Right atrium auricular region (tissue), 2 donors: Measurements from ENCODE around the gene AASDH. TPM values are rescaled to one million over a fixed set of nuclear protein-coding genes. Genes with fewer than 3 reads are reported as not detected.

ENCODE experiments used
- DNase-seq: peaks from one replicate; pipeline ENCODE4 v3.0.0-alpha.2; 2019; ENCODE audit warnings: low spot score
- H3K27ac ChIP-seq, 2 donors: fragments of 200-600 bp; sonication (generic); 1 replicate in 1 of 2; 2 replicates in 1 of 2; pipeline ENCODE4 v1.5.1; 2016 to 2019
- H3K27me3 ChIP-seq, 2 donors: fragments of 200-600 bp; sonication (generic); one replicate each; pipeline versions ENCODE4 v1.5.1 to v1.6.0; 2017 to 2019
- H3K36me3 ChIP-seq: fragments of 200-600 bp; sonication (generic); one replicate; pipeline ENCODE4 v1.5.1; 2016
- H3K4me1 ChIP-seq, 2 donors: fragments of 200-600 bp; sonication (generic); one replicate each; pipeline versions ENCODE4 v1.5.1 to v1.6.0; 2017 to 2019
- H3K4me3 ChIP-seq, 2 donors: fragments of 200-600 bp; sonication (generic); 1 replicate in 1 of 2; 2 replicates in 1 of 2; pipeline ENCODE4 v1.5.1; 2017 to 2019; ENCODE audit warnings: mild to moderate bottlenecking in 1 of 2, moderate library complexity in 1 of 2
- H3K9me3 ChIP-seq, 2 donors: fragments of 200-600 bp; sonication (generic); one replicate each; pipeline ENCODE4 v1.5.1; 2019
- CTCF ChIP-seq, 2 donors: fragments of 200-600 bp; sonication (generic); IDR thresholded peaks; one replicate each; pipeline ENCODE4 v1.5.1; 2019; ENCODE audit warnings: antibody characterized with exemption in 2 of 2
- total RNA-seq, 2 donors: library from RNA; depleted of rRNA; stranded (reverse); fragments of >200 nt; gene quantifications; one replicate each; pipeline ENCODE4 v1.1.0, GENCODE V29; 2016

AASDH gene
- total RNA-seq, 2 donors from 2014 or later: 4.8 to 5.4 TPM

- TF ChIP-seq CTCF (IDR thresholded peaks at IDR 0.05): no peak
- H3K27me3 ChIP-seq: no peaks in the 10 kb centered on the region
- H3K9me3 ChIP-seq: no peaks in the 10 kb centered on the region
- no peak overlapping the region for H3K4me3 ChIP-seq
- DNase-seq: no peak
- H3K36me3 ChIP-seq: peaks cover 25% of the 10 kb centered on the region
- H3K27ac ChIP-seq: no peak overlapping the region
- H3K4me1 ChIP-seq: no peaks in the 10 kb centered on the region
Measured at GRCh38 chr4:56345458-56345857, 41.8 kb downstream of the AASDH start.

GRCh38 chr4:56342746-56343145 lies 44.5 kb downstream of the AASDH start:
- Histone ChIP-seq H3K4me1 (no peaks in the 10 kb centered on the region), H3K9me3 (no peaks in the 10 kb centered on the region), H3K4me3 (no peak overlapping the region), H3K27ac (no peak overlapping the region), H3K27me3 (no peaks in the 10 kb centered on the region), H3K36me3 (peaks cover 6% of the 10 kb centered on the region)
- DNase-seq: no peak
- no peak for TF ChIP-seq CTCF (IDR thresholded peaks at IDR 0.05)

GRCh38 chr4:56330691-56331090 lies 56.6 kb downstream of the AASDH start:
- Histone ChIP-seq H3K27me3 (no peaks in the 10 kb centered on the region), H3K9me3 (no peaks in the 10 kb centered on the region), H3K27ac (no peak overlapping the region), H3K4me1 (no peaks in the 10 kb centered on the region), H3K36me3 (no peaks in the 10 kb centered on the region), H3K4me3 (no peak overlapping the region)
- DNase-seq: no peak
- TF ChIP-seq CTCF (IDR thresholded peaks at IDR 0.05): no peak

GRCh38 chr4:56326363-56326762 lies 60.9 kb downstream of the AASDH start:
- H3K9me3 ChIP-seq: no peaks in the 10 kb centered on the region
- no peaks in the 10 kb centered on the region for H3K4me1 ChIP-seq
- no peaks in the 10 kb centered on the region for H3K36me3 ChIP-seq
- H3K4me3 ChIP-seq: no peak overlapping the region
- no peak for DNase-seq
- no peak for TF ChIP-seq CTCF (IDR thresholded peaks at IDR 0.05)
- no peaks in the 10 kb centered on the region for H3K27me3 ChIP-seq
- H3K27ac ChIP-seq: no peak overlapping the region

- no peaks in the 10 kb centered on the region for H3K9me3 ChIP-seq
- DNase-seq: no peak
- H3K36me3 ChIP-seq: no peaks in the 10 kb centered on the region
- H3K27me3 ChIP-seq: no peaks in the 10 kb centered on the region
- H3K4me1 ChIP-seq: no peaks in the 10 kb centered on the region
- no peak overlapping the region for H3K4me3 ChIP-seq
- no peak for TF ChIP-seq CTCF (IDR thresholded peaks at IDR 0.05)
- H3K27ac ChIP-seq: no peak overlapping the region
Measured at GRCh38 chr4:56324011-56324610, 63.2 kb downstream of the AASDH start.

GRCh38 chr4:56323327-56323726 lies 64.0 kb downstream of the AASDH start:
- no peak for DNase-seq
- Histone ChIP-seq H3K4me3 (no peak overlapping the region), H3K27ac (no peak overlapping the region), H3K4me1 (no peaks in the 10 kb centered on the region), H3K36me3 (no peaks in the 10 kb centered on the region), H3K27me3 (no peaks in the 10 kb centered on the region), H3K9me3 (no peaks in the 10 kb centered on the region)
- TF ChIP-seq CTCF (IDR thresholded peaks at IDR 0.05): no peak
